ENCODE data around the gene PPP1R1C. TPM values are rescaled to one million over a fixed set of nuclear protein-coding genes. Genes with fewer than 3 reads are reported as not detected.

Gene PPP1R1C
- total RNA-seq, 1 experiment from 2014 or later: 4.0 TPM

DNA sequence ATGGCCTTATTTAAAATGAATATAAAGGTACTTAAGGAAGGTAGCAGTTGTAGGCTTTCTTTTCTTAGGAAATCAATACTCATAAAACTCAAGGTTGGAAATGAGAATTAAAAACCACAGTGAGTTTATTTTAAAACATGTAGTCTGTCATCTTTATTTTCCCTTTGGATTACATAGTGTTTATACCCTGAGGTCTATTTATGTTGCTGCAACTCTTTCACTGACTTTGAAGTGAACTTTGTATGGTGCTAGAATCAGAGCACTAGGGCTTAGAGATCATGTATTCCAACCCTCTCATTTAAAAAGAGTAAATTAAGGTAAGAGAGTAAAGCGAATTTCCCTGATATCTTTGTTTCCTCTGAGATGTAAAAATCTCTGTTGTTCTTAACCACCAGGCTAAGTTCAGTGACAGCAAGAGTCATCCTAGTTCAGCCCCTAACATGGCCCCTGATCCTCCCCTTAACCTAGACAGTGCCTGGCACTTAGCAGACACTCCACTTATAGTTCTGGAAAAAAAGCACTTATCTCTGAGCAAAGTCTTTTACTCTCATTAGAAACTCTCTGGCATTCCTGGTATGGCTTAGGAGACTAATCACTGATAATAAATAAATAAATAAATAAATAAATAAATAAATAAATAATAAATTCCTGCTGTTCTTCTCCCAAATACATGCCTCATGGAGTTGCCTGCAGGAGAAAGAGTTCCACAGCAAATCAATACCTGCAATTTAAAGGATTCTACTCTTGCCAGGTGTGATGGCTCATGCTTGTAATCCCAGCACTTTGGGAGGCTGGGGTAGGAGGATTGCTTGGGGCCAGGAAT is 33.0 kb upstream of the PPP1R1C start:
- Histone ChIP-seq H3K23ac (ENCODE audit: insufficient read length, low read depth, low read length) (no peak overlapping the region), H3K79me2 (ENCODE audit: insufficient read depth, low read length) (no peaks in the 10 kb centered on the region), H4K5ac (ENCODE audit: insufficient read length, low read depth, low read length) (no peak overlapping the region), H4K20me1 (ENCODE audit: control insufficient read depth, insufficient read depth, insufficient read length) (no peaks in the 10 kb centered on the region), H3T11ph (ENCODE audit: low read length) (no peak overlapping the region), H2AK5ac (ENCODE audit: insufficient read length, low read length) (no peak overlapping the region), H2BK20ac (ENCODE audit: low read depth, low read length, poor library complexity, severe bottlenecking) (no peak overlapping the region), H3K9me3 (ENCODE audit: control insufficient read depth, low read depth, low read length) (no peaks in the 10 kb centered on the region), H4K8ac (replicated peaks; ENCODE audit: insufficient read length, low read depth, low read length) (no peak overlapping the region), H3K4me1 (ENCODE audit: insufficient read depth, low read length) (no peaks in the 10 kb centered on the region), H4K91ac (ENCODE audit: insufficient read length, low read depth, low read length) (no peak overlapping the region), H3K4ac (ENCODE audit: low read depth, low read length) (no peak overlapping the region), H2BK120ac (ENCODE audit: low read depth, low read length, poor library complexity, severe bottlenecking) (no peak overlapping the region), H3K18ac (ENCODE audit: insufficient read length, low read depth, low read length) (no peak overlapping the region), H2BK15ac (ENCODE audit: low read depth, low read length) (no peak overlapping the region), H3K56ac (ENCODE audit: insufficient read length, low read depth, low read length) (no peak overlapping the region), H3K14ac (ENCODE audit: insufficient read depth, low read length) (no peak overlapping the region), H3K23me2 (ENCODE audit: insufficient read length, low read depth, low read length, poor library complexity, severe bottlenecking) (no peaks in the 10 kb centered on the region), H2BK12ac (ENCODE audit: insufficient read length, low read depth, low read length) (no peak overlapping the region), H2BK5ac (ENCODE audit: insufficient read length, low read length) (no peak overlapping the region), H3K27ac (ENCODE audit: insufficient read length, low read depth, low read length) (no peak overlapping the region), H3K79me1 (ENCODE audit: insufficient read depth, low read depth, low read length, poor library complexity, severe bottlenecking) (no peaks in the 10 kb centered on the region), H3K4me2 (ENCODE audit: insufficient read depth, insufficient read length, low read length) (no peak overlapping the region), H3K27me3 (ENCODE audit: insufficient read depth, low read length) (no peaks in the 10 kb centered on the region), H2AFZ (ENCODE audit: low read length) (no peak overlapping the region), H3K9ac (ENCODE audit: extremely low read depth, insufficient read length, low read length) (no peak overlapping the region)
- H3K27ac Mint-ChIP-seq: no peak overlapping the region
- no peak for TF ChIP-seq CTCF (conservative IDR thresholded peaks at IDR 0.05)
- no peaks in the 10 kb centered on the region for H3K36me3 Mint-ChIP-seq (ENCODE audit: insufficient read depth in 1 of 3, low read depth in 3 of 3)
- H3K4me1 Mint-ChIP-seq: peaks cover 4 to 6% of the 10 kb centered on the region in 2 experiments; a peak in 3 of 4 replicates
- H3K4me3 Mint-ChIP-seq: no peak overlapping the region
- WGBS (ENCODE audit: extremely low coverage, insufficient read length, low lambda C conversion rate): no CpG with 5 or more reads among the region's 1 CpG
- no peaks in the 10 kb centered on the region for H3K9me3 Mint-ChIP-seq
- DNase-seq: no peak
- H3K27me3 Mint-ChIP-seq (ENCODE audit: low read depth): no peaks in the 10 kb centered on the region
